ENCODE measurements around the gene FAM221B. TPM values are rescaled to one million over a fixed set of nuclear protein-coding genes. Genes with fewer than 3 reads are reported as not detected.

FAM221B gene
- total and polyA plus RNA-seq, 2 donors (not counting 1 experiment from before 2014, with no cell fraction given) = not detected

GRCh38 chr9:35852876-35853865 lies 24.6 kb upstream of the FAM221B start:
- H3K4me3 Mint-ChIP-seq = no peak overlapping the region
- ChIA-PET POLR2A (no interaction called here), CTCF (interaction anchor here (1.3 to 2.0 kb wide), 2 partner anchors 26 to 29 kb away, joined by 8 to 10 read pairs; no protein-coding TSS in a partner anchor)
- Histone ChIP-seq H3K4me3 (ENCODE audit: control extremely low read depth in 1 of 5, extremely low read depth in 1 of 5, insufficient read depth in 1 of 5, low read depth in 2 of 5, low read length in 4 of 5) (no peak overlapping the region), H2AFZ (ENCODE audit: insufficient read depth, low read depth, low read length, poor library complexity, severe bottlenecking) (no peak overlapping the region), H3K27ac (ENCODE audit: low read length in 2 of 2) (no peak overlapping the region), H3K4me1 (ENCODE audit: control insufficient read depth in 2 of 2, insufficient read depth in 2 of 2, low read length in 2 of 2) (peaks cover 7 to 14% of the 10 kb centered on the region in 2 donors), H3K4me2 (replicated peaks; ENCODE audit: low read depth, low read length, poor library complexity, severe bottlenecking) (no peak overlapping the region), H3K9me3 (ENCODE audit: control extremely low read depth in 1 of 3, control insufficient read depth in 2 of 3, insufficient read depth in 1 of 3, low read length in 2 of 3) (no peaks in the 10 kb centered on the region), H3K36me3 (replicated peaks in 1 of 2; ENCODE audit: control extremely low read depth in 1 of 2, control insufficient read depth in 1 of 2, extremely low read depth in 1 of 2, insufficient read depth in 2 of 2, low read length in 1 of 2) (no peaks in the 10 kb centered on the region), H3K27me3 (replicated peaks in 1 of 4; ENCODE audit: control extremely low read depth in 1 of 4, control insufficient read depth in 3 of 4, insufficient read depth in 4 of 4, low read length in 3 of 4) (no peaks in the 10 kb centered on the region), H3K79me2 (ENCODE audit: control insufficient read depth, insufficient read depth, low read length) (no peaks in the 10 kb centered on the region), H3K9ac (ENCODE audit: low read length) (no peak overlapping the region), H4K20me1 (ENCODE audit: control insufficient read depth, insufficient read depth, low read length, poor library complexity, severe bottlenecking) (no peaks in the 10 kb centered on the region)
- intact Hi-C loops (cut with micrococcal nuclease) = no loop called here
- H3K4me1 Mint-ChIP-seq = peaks cover 10% of the 10 kb centered on the region
- no peak for TF ChIP-seq CTCF (IDR thresholded peaks at IDR 0.05)
- TF ChIP-seq EZH2 (IDR thresholded peaks at IDR 0.05; ENCODE audit: borderline replicate concordance, insufficient read depth, low read depth, low read length, poor library complexity, severe bottlenecking) = no peak
- H3K27ac Mint-ChIP-seq = no peak overlapping the region
- H3K9me3 Mint-ChIP-seq (ENCODE audit: insufficient read depth) = no peaks in the 10 kb centered on the region
- WGBS (ENCODE audit: insufficient coverage) = 71% methylated on average over 25 of the region's 25 CpGs
- no peaks in the 10 kb centered on the region for H3K27me3 Mint-ChIP-seq
- no peak for ATAC-seq (ENCODE audit: low read depth)
- no peak for DNase-seq

- Mint-ChIP-seq H3K4me1 (peaks cover 18% of the 10 kb centered on the region), H3K9me3 (ENCODE audit: insufficient read depth) (no peaks in the 10 kb centered on the region), H3K27me3 (no peaks in the 10 kb centered on the region), H3K4me3 (no peak overlapping the region), H3K27ac (no peak overlapping the region)
- ChIA-PET POLR2A (no interaction called here), CTCF (interaction anchor here (1.0 to 2.0 kb wide), 3 partner anchors 26 to 62 kb away, joined by 3 to 10 read pairs (median 8); no protein-coding TSS in a partner anchor)
- ATAC-seq (ENCODE audit: low read depth) = no peak
- Histone ChIP-seq H2AFZ (ENCODE audit: insufficient read depth, low read depth, low read length, poor library complexity, severe bottlenecking) (no peak overlapping the region), H4K20me1 (ENCODE audit: control insufficient read depth, insufficient read depth, low read length, poor library complexity, severe bottlenecking) (no peaks in the 10 kb centered on the region), H3K9ac (ENCODE audit: low read length) (no peak overlapping the region), H3K79me2 (ENCODE audit: control insufficient read depth, insufficient read depth, low read length) (no peaks in the 10 kb centered on the region), H3K9me3 (ENCODE audit: control extremely low read depth in 1 of 3, control insufficient read depth in 2 of 3, insufficient read depth in 1 of 3, low read length in 2 of 3) (no peaks in the 10 kb centered on the region), H3K36me3 (replicated peaks in 1 of 2; ENCODE audit: control extremely low read depth in 1 of 2, control insufficient read depth in 1 of 2, extremely low read depth in 1 of 2, insufficient read depth in 2 of 2, low read length in 1 of 2) (no peaks in the 10 kb centered on the region), H3K4me1 (ENCODE audit: control insufficient read depth in 2 of 2, insufficient read depth in 2 of 2, low read length in 2 of 2) (peaks cover 15 to 22% of the 10 kb centered on the region in 2 donors), H3K27me3 (replicated peaks in 1 of 4; ENCODE audit: control extremely low read depth in 1 of 4, control insufficient read depth in 3 of 4, insufficient read depth in 4 of 4, low read length in 3 of 4) (no peaks in the 10 kb centered on the region), H3K27ac (ENCODE audit: low read length in 2 of 2) (no peak overlapping the region), H3K4me3 (ENCODE audit: control extremely low read depth in 1 of 5, extremely low read depth in 1 of 5, insufficient read depth in 1 of 5, low read depth in 2 of 5, low read length in 4 of 5) (no peak overlapping the region), H3K4me2 (replicated peaks; ENCODE audit: low read depth, low read length, poor library complexity, severe bottlenecking) (no peak overlapping the region)
- no peak for DNase-seq
- 64% methylated on average over 1 of the region's 2 CpGs for WGBS (ENCODE audit: insufficient coverage)
- no peak for TF ChIP-seq CTCF (IDR thresholded peaks at IDR 0.05)
- no peak for TF ChIP-seq EZH2 (IDR thresholded peaks at IDR 0.05; ENCODE audit: borderline replicate concordance, insufficient read depth, low read depth, low read length, poor library complexity, severe bottlenecking)
- intact Hi-C loops (cut with micrococcal nuclease) = no loop called here
Measured at GRCh38 chr9:35852267-35852815, 23.8 kb upstream of the FAM221B start.

All from B cell (primary cell).